K562 (cell line): ENCODE results near the gene PDE1A. TPM values are rescaled to one million over a fixed set of nuclear protein-coding genes. Genes with fewer than 3 reads are reported as not detected.

Experiments
- ATAC-seq: fragments of 200-7000 bp; cut with Tn5 transposase; 3 replicates; pipeline ENCODE4 v1.9.1; 2020; ENCODE audit warnings: moderate library complexity
- BruUV-seq: library from RNA; stranded (reverse); fragments of 400-500 nt; replicated peaks from 2 replicates; lab custom pipeline; 2021; lab: Mats Ljungman, UMichigan
- CTCF ChIA-PET: fragments of 300-600 bp; formaldehyde crosslinking; extraction: SDS; loops from one replicate; lab custom pipeline; 2021; ENCODE audit warnings: low intra/inter-chr PET ratio; lab: Yijun Ruan, JAX
- POLR2A ChIA-PET: fragments of 300-600, 350-650 bp; sonication (Branson Sonifier 250); formaldehyde crosslinking; extraction: SDS; loops from one replicate; lab custom pipeline; 2021; ENCODE audit warnings: antibody characterized with exemption, inconsistent platforms; lab: Yijun Ruan, JAX
- DNase-seq, 4 experiments: peaks; one replicate each; pipeline versions ENCODE4 v3.0.0 to v3.0.0-alpha.2; 2011 to 2018; ENCODE audit warnings: low spot score in 3 of 4, mixed read lengths in 3 of 4; ENCODE audit errors: extremely low read depth in 1 of 4
- FAIRE-seq: peaks from 2 replicates; lab custom pipeline; 2011; peaks lifted over from hg19 to GRCh38; lab: Jason Lieb, UNC
- H2AFZ ChIP-seq: 2 replicates; pipeline ENCODE4 v1.6.0; 2011; ENCODE audit warnings: low read depth, low read length, control low read depth, inconsistent platforms
- H3K27ac ChIP-seq: fragments of 200-600 bp; 3 replicates; pipeline ENCODE4 v1.8.0; 2011; ENCODE audit warnings: low read depth, mild to moderate bottlenecking, control low read depth, inconsistent platforms, low read length, moderate library complexity, mixed read lengths; ENCODE audit errors: extremely low read depth
- H3K27me3 ChIP-seq, 2 experiments: fragments of 300-600 bp in 1 of 2; 2 replicates in 1 of 2; 3 replicates in 1 of 2; pipeline versions ENCODE4 v1.6.0 to v1.8.0; 2011; ENCODE audit warnings: inconsistent platforms in 2 of 2, low read length in 2 of 2, mild to moderate bottlenecking in 1 of 2, mixed read lengths in 1 of 2, moderate library complexity in 1 of 2; ENCODE audit not compliant: control insufficient read depth in 2 of 2, insufficient read depth in 2 of 2
- H3K36me3 ChIP-seq: fragments of 300-600 bp; 3 replicates; pipeline ENCODE4 v1.8.0; 2011; ENCODE audit warnings: mild to moderate bottlenecking, low read length, inconsistent platforms; ENCODE audit not compliant: control insufficient read depth, insufficient read depth
- H3K4me1 ChIP-seq, 2 experiments: fragments of 200-600 bp in 1 of 2; replicated peaks in 1 of 2; 2 replicates in 1 of 2; 3 replicates in 1 of 2; pipeline versions ENCODE4 v1.5.1 to v1.8.0; 2011; ENCODE audit warnings: inconsistent platforms in 2 of 2, low read length in 2 of 2, mild to moderate bottlenecking in 1 of 2, mixed read lengths in 1 of 2, moderate library complexity in 1 of 2; ENCODE audit not compliant: control insufficient read depth in 2 of 2, insufficient read depth in 2 of 2
- H3K4me2 ChIP-seq: 2 replicates; pipeline ENCODE4 v1.6.1; 2011; ENCODE audit warnings: low read length, control low read depth, inconsistent platforms, mixed read lengths; ENCODE audit not compliant: insufficient read depth
- H3K4me3 ChIP-seq: fragments of 200-600 bp; sonication (generic), shearing (Covaris generic); 2 replicates; pipeline ENCODE4 v1.5.1; 2016; ENCODE audit warnings: control low read depth, inconsistent platforms
- H3K79me2 ChIP-seq: fragments of 200-600 bp; 3 replicates; pipeline ENCODE4 v1.8.0; 2011; ENCODE audit warnings: low read length, inconsistent platforms; ENCODE audit not compliant: control insufficient read depth, insufficient read depth
- H3K9ac ChIP-seq, 2 experiments: 2 replicates each; pipeline versions ENCODE4 v1.6.0 to v1.6.1; 2011; ENCODE audit warnings: low read depth in 2 of 2, low read length in 2 of 2, control low read depth in 1 of 2, inconsistent platforms in 1 of 2, mild to moderate bottlenecking in 1 of 2, mixed read lengths in 1 of 2; ENCODE audit not compliant: insufficient read depth in 1 of 2
- H3K9me1 ChIP-seq: one replicate; pipeline ENCODE4 v1.6.0; 2011; ENCODE audit warnings: inconsistent platforms, mild to moderate bottlenecking, low read length, moderate library complexity; ENCODE audit not compliant: control insufficient read depth, insufficient read depth
- H3K9me3 ChIP-seq: replicated peaks from 2 replicates; pipeline ENCODE4 v1.5.1; 2011; ENCODE audit warnings: low read depth, low read length, inconsistent platforms; ENCODE audit not compliant: control insufficient read depth, insufficient read depth
- H4K20me1 ChIP-seq: replicated peaks from 2 replicates; pipeline ENCODE4 v1.6.1; 2011; ENCODE audit warnings: low read length, inconsistent platforms, mixed read lengths; ENCODE audit not compliant: control insufficient read depth, insufficient read depth
- ETS2 ChIP-seq: IDR thresholded peaks from 2 replicates; pipeline ENCODE4 v1.6.1; 2016; ENCODE audit warnings: borderline replicate concordance, missing genetic modification characterization, mild to moderate bottlenecking, moderate library complexity, missing compliant biosample characterization; ENCODE audit not compliant: poor library complexity, severe bottlenecking
- MXI1 ChIP-seq: IDR thresholded peaks from 2 replicates; pipeline ENCODE4 v1.6.1; 2011; ENCODE audit warnings: low read depth, mild to moderate bottlenecking, improper control_type of control experiment, low read length
- NEUROD1 ChIP-seq: fragments of 150-350 bp; IDR thresholded peaks from 2 replicates; pipeline ENCODE4 v1.6.1; 2014; ENCODE audit warnings: borderline replicate concordance, low read length, low read depth; ENCODE audit not compliant: partially characterized antibody
- NR2F6 ChIP-seq: fragments of 450-650 bp; formaldehyde crosslinking; IDR thresholded peaks from 2 replicates; pipeline ENCODE4 v1.4.0; 2020; ENCODE audit warnings: mild to moderate bottlenecking
- OTX1 ChIP-seq: fragments of 450-650 bp; formaldehyde crosslinking; IDR thresholded peaks from 2 replicates; pipeline ENCODE4 v1.4.0; 2022; ENCODE audit warnings: mild to moderate bottlenecking
- RBM22 ChIP-seq: fragments of 200-400 bp; formaldehyde crosslinking; IDR thresholded peaks from 2 replicates; pipeline ENCODE4 v1.6.1; 2018; ENCODE audit warnings: low read length, low read depth; ENCODE audit not compliant: poor library complexity, severe bottlenecking
- THRAP3 ChIP-seq: fragments of 450-650 bp; IDR thresholded peaks from 2 replicates; pipeline ENCODE4 v1.6.1; 2016; ENCODE audit warnings: mild to moderate bottlenecking, inconsistent platforms, borderline replicate concordance
- XRCC4 ChIP-seq: IDR thresholded peaks from one replicate; pipeline ENCODE4 v1.6.1; 2011; ENCODE audit not compliant: insufficient read depth, insufficient read length; ENCODE audit errors: extremely low read depth
- ZNF134 ChIP-seq: fragments of 250-450 bp; sonication (Bioruptor Pico); conservative IDR thresholded peaks from 2 replicates; pipeline ENCODE4 v1.4.0; 2020
- ZNF445 ChIP-seq: fragments of 250-450 bp; sonication (Bioruptor Pico); IDR thresholded peaks from 2 replicates; pipeline ENCODE4 v1.4.0; 2020; ENCODE audit warnings: low read depth, mild to moderate bottlenecking, moderate library complexity
- WGBS: fragments of 100-300 bp; shearing (Covaris generic); methylation state at CpG from one replicate; pipeline ENCODE4 v1.1.6; 2016; ENCODE audit warnings: low coverage, mixed read lengths; ENCODE audit not compliant: insufficient coverage; ENCODE audit errors: missing lambda C conversion rate; 5-methylcytosine and 5-hydroxymethylcytosine counted together
- in situ Hi-C: fragments of 300-500 bp; cut with MboI; formaldehyde crosslinking; loops from 4 replicates; pipeline ENCODE4 v1.15.0; 2018; ENCODE audit warnings: inconsistent platforms, mixed read lengths
- intact Hi-C: fragments of 100-400 bp; cut with micrococcal nuclease; formaldehyde crosslinking; loops from 2 replicates; pipeline ENCODE4 v1.14.2; 2022
- polyA plus RNA-seq, 8 experiments: library from polyadenylated mRNA; depleted of rRNA in 4 of 8; stranded (reverse) in 5 of 8; unstranded in 3 of 8; fragments of >200 nt; fragmentation: Nextera tagmentation in 2 of 8; fragmentation: Illumina TruSeq in 1 of 8; extraction: Ambion mirVana in 2 of 8; extraction: Trizol in 1 of 8; gene quantifications; 2 replicates each; pipeline versions ENCODE4 v1.2.1 to v1.2.3, GENCODE V29; 2011 to 2014; ENCODE audit warnings: inconsistent platforms in 1 of 8, missing spikeins in 1 of 8
- total RNA-seq, 7 experiments: library from RNA; depleted of rRNA in 6 of 7; stranded (reverse); fragments of >200 nt in 6 of 7; fragmentation: Illumina TruSeq in 2 of 7; extraction: Trizol in 2 of 7; gene quantifications; 2 replicates each; pipeline versions ENCODE4 v1.2.1 to v1.2.3, GENCODE V29; 2011 to 2021; ENCODE audit warnings: low replicate concordance in 1 of 7
- TF ChIP-seq, protein P1 (sequence below): fragments of 450-650 bp; conservative IDR thresholded peaks from 2 replicates; pipeline ENCODE4 v1.6.1; 2016; ENCODE audit warnings: missing genetic modification characterization, low read depth, mild to moderate bottlenecking, missing compliant biosample characterization, moderate library complexity
- TF ChIP-seq, protein P2 (sequence below), 2 experiments: fragments of 450-650 bp in 1 of 2; sonication (generic) in 1 of 2; formaldehyde crosslinking in 1 of 2; IDR thresholded peaks in 1 of 2; conservative IDR thresholded peaks in 1 of 2; 2 replicates each; pipeline versions ENCODE4 v1.6.1 to v1.8.1; 2016 to 2023; ENCODE audit warnings: mild to moderate bottlenecking in 2 of 2, moderate library complexity in 2 of 2, inconsistent platforms in 1 of 2, missing genetic modification reagents in 1 of 2
- TF ChIP-seq, protein P3 (sequence below): fragments of 200-800 bp; sonication (Bioruptor generic); IDR thresholded peaks from 2 replicates; pipeline ENCODE4 v1.6.1; 2017; ENCODE audit warnings: missing genetic modification characterization, missing compliant biosample characterization
- TF ChIP-seq, protein P4 (sequence below): fragments of 450-650 bp; formaldehyde crosslinking; IDR thresholded peaks from 2 replicates; pipeline ENCODE4 v1.4.0; 2020; ENCODE audit warnings: mild to moderate bottlenecking

PDE1A gene
- total and polyA plus RNA-seq, 9 of the 15 experiments (the other 6 are each of a cell fraction or from before 2014, with no cell fraction given) = 0.14 to 0.91 (median 0.32) TPM

DNA sequence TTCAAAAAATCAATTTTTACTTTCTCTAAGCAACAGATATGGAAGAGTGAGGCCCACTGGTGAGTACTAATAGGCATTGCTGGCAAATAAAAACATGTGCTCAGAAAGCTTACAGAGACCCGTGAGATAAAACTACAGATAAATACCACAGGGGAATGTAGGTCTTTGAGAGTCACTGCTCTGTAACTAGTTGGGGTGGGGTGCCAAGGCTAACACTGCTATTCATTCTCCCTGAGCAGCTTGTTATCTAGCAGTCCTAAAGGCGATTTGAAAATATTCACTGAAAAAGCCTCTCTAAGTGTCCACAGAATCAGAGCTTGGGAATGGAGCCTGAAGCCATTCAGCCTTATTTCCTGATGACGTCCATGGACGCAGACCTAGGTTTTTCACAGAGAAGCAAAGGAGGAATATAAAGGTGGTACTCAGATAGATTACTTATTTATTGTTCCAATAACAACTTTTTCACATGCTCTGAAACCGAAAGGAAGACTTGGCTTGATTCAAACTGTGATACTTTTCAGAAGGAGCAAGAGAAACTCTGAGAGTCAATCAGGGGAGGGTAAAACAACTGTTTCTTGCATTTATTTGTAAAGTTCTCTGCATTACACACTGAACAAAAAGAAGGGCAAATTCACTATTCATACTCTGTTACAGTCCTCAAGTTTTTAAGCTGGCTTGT lies 252.8 kb downstream of the PDE1A start:
- DNase-seq (no peak), FAIRE-seq (no peak), ATAC-seq (no peak)
- 0% methylated on average over 5 of the region's 5 CpGs for WGBS
- Histone ChIP-seq H3K27me3 (no peaks in the 10 kb centered on the region), H3K36me3 (no peaks in the 10 kb centered on the region), H3K9me3 (no peaks in the 10 kb centered on the region), H3K4me3 (no peak overlapping the region), H3K9me1 (no peaks in the 10 kb centered on the region), H4K20me1 (no peaks in the 10 kb centered on the region), H3K27ac (no peak overlapping the region), H3K79me2 (no peaks in the 10 kb centered on the region), H3K4me1 (no peaks in the 10 kb centered on the region), H3K9ac (no peak overlapping the region), H2AFZ (no peak overlapping the region), H3K4me2 (no peak overlapping the region)
- intact Hi-C loops = no loop called here
- no TSS peak for BruUV-seq
- CTCF ChIA-PET = interaction anchor here (0.6 kb wide), 1 partner anchor 798 kb away, joined by 3 read pairs; no protein-coding TSS in a partner anchor
- TF ChIP-seq MXI1 (no peak), RBM22 (no peak), OTX1 (CRISPR knock-in tag) (no peak), NEUROD1 (no peak), ZNF134 (no peak), XRCC4 (no peak), ETS2 (no peak), ZNF445 (no peak), NR2F6 (CRISPR knock-in tag) (no peak), THRAP3 (no peak)
- TF ChIP-seq, protein P1, sequence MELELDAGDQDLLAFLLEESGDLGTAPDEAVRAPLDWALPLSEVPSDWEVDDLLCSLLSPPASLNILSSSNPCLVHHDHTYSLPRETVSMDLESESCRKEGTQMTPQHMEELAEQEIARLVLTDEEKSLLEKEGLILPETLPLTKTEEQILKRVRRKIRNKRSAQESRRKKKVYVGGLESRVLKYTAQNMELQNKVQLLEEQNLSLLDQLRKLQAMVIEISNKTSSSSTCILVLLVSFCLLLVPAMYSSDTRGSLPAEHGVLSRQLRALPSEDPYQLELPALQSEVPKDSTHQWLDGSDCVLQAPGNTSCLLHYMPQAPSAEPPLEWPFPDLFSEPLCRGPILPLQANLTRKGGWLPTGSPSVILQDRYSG (tag) = no peak
- TF ChIP-seq, protein P2, sequence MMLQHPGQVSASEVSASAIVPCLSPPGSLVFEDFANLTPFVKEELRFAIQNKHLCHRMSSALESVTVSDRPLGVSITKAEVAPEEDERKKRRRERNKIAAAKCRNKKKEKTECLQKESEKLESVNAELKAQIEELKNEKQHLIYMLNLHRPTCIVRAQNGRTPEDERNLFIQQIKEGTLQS (IDR thresholded peaks at IDR 0.05) = no peak
- TF ChIP-seq, protein P2 (CRISPR knock-in tag; conservative IDR thresholded peaks at IDR 0.05) = no peak
- TF ChIP-seq, protein P3, sequence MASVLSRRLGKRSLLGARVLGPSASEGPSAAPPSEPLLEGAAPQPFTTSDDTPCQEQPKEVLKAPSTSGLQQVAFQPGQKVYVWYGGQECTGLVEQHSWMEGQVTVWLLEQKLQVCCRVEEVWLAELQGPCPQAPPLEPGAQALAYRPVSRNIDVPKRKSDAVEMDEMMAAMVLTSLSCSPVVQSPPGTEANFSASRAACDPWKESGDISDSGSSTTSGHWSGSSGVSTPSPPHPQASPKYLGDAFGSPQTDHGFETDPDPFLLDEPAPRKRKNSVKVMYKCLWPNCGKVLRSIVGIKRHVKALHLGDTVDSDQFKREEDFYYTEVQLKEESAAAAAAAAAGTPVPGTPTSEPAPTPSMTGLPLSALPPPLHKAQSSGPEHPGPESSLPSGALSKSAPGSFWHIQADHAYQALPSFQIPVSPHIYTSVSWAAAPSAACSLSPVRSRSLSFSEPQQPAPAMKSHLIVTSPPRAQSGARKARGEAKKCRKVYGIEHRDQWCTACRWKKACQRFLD (CRISPR knock-in tag) = no peak
- TF ChIP-seq, protein P4, sequence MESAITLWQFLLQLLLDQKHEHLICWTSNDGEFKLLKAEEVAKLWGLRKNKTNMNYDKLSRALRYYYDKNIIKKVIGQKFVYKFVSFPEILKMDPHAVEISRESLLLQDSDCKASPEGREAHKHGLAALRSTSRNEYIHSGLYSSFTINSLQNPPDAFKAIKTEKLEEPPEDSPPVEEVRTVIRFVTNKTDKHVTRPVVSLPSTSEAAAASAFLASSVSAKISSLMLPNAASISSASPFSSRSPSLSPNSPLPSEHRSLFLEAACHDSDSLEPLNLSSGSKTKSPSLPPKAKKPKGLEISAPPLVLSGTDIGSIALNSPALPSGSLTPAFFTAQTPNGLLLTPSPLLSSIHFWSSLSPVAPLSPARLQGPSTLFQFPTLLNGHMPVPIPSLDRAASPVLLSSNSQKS (CRISPR knock-in tag) = no peak
- POLR2A ChIA-PET = no interaction called here
- in situ Hi-C loops = no loop called here
